Stimulated activated memory B cell treated with anti-CD40 and anti-IgM and Interleukin-4, amounts not matched to agents 10 μg/mL and 1 μg/mL and 100 μg/mL, for 72 hours (primary cell): ENCODE data around the gene WBP2.

Experiments used
- ATAC-seq: fragments of 150-1000 bp; cut with Tn5 transposase; 2 replicates; pipeline ENCODE4 v1.10.0; 2021
- H3K27ac Mint-ChIP-seq: one replicate; pipeline ENCODE4 v1.8.0; 2022; ENCODE audit warnings: mild to moderate bottlenecking, mixed read lengths
- H3K27me3 Mint-ChIP-seq: one replicate; pipeline ENCODE4 v1.8.0; 2022; ENCODE audit warnings: mixed read lengths
- H3K36me3 Mint-ChIP-seq: one replicate; pipeline ENCODE4 v1.8.0; 2022; ENCODE audit warnings: mixed read lengths
- H3K4me1 Mint-ChIP-seq: one replicate; pipeline ENCODE4 v1.8.0; 2022; ENCODE audit warnings: mixed read lengths
- H3K4me3 Mint-ChIP-seq: one replicate; pipeline ENCODE4 v1.8.0; 2022; ENCODE audit warnings: mild to moderate bottlenecking, moderate library complexity, mixed read lengths
- H3K9me3 Mint-ChIP-seq: one replicate; pipeline ENCODE4 v1.8.0; 2022; ENCODE audit warnings: mixed read lengths

Gene WBP2

GRCh38 chr17:75832652-75833400, 22.3 kb downstream of the WBP2 start:
- H3K4me3 Mint-ChIP-seq: no peak overlapping the region
- H3K4me1 Mint-ChIP-seq: peaks cover 20% of the 10 kb centered on the region
- H3K36me3 Mint-ChIP-seq: peaks cover 55% of the 10 kb centered on the region
- no peak for ATAC-seq
- H3K9me3 Mint-ChIP-seq: no peaks in the 10 kb centered on the region
- peak overlapping the region; percentile 57 for H3K27ac Mint-ChIP-seq
- H3K27me3 Mint-ChIP-seq: no peaks in the 10 kb centered on the region

- no peak overlapping the region for H3K4me3 Mint-ChIP-seq
- no peak for ATAC-seq
These were observed 22.9 kb downstream of the WBP2 start for GRCh38 chr17:75832164-75832651.

DNA sequence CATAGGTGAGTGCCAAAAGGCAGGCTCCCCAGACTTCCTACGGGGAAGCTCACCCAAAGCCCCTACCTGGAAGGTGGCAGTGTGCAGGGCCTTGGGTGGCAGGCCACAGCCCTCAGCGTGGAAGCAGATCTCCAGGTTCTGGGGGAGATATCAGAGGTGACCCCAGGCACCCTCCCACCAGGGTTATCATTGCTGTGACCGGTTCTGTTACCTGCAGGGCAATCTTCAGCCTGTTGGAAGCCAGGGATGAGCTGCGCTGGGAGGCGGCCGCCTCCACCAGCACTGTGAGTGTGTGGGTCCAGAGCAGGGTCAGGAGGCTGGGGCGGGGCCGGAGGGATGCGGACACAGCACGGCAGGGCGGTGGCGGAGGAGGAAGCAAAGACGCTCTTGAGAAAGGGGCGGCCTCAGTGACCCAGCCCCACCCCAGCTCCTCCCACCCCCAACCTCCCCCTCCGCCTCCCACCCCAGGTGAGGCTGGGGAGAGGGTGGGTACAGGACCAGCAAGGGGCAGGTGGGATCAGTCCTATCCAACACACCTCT, 24.0 kb downstream of the WBP2 start:
- Mint-ChIP-seq H3K27ac (no peak overlapping the region), H3K27me3 (no peaks in the 10 kb centered on the region), H3K9me3 (no peaks in the 10 kb centered on the region), H3K36me3 (peaks cover 48% of the 10 kb centered on the region), H3K4me1 (peaks cover 33% of the 10 kb centered on the region), H3K4me3 (no peak overlapping the region)
- no peak for ATAC-seq

More at GRCh38 chr17:75832164-75832651, 22.9 kb downstream of the WBP2 start:
- Mint-ChIP-seq H3K27me3 (no peaks in the 10 kb centered on the region), H3K27ac (peak overlapping the region; percentile 57), H3K9me3 (no peaks in the 10 kb centered on the region), H3K36me3 (peaks cover 50% of the 10 kb centered on the region), H3K4me1 (peaks cover 26% of the 10 kb centered on the region)

DNA sequence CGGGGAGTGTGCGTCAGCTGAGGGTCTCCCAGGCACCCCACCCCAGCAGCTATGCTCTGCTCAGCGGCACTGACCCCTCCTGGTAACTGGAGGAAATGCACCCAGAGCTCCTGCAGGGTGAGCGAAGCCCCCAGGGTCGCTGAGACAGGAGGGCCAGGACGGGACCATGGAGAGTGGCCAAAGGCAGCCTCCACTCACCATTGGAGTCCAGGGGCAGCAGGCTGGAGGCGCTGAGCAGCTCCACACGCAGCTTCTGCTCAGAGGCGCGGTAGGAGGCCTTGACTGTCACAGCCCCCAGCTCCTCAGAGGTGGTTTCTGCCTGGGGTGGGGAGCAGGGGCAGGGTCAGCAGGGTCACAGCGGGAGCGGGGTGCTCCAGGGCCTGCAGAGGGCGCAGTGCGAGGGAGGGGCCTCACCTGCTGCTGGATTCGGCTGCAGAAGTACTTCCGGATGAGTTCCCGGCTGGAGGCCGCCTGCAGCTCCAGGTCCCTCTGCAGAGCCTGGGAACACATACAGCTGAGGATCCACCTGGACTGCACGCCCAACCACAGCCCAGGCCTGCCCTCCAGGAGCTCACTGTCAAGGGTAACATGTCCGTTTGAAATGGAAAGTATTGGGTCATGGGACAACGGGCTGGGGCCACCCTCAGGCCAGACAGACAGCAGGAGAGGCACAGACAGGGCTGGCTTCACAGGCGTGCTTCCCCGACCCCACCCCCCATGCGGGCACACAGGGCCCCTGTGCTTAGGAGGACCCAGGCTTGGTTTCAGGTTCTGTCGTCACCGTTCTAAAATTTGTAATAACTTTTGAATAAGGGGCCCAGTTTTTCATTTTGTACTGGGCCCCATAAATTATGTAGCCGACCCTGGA, 24.7 kb downstream of the WBP2 start:
- Mint-ChIP-seq H3K9me3 (no peaks in the 10 kb centered on the region), H3K27me3 (no peaks in the 10 kb centered on the region), H3K4me1 (peaks cover 33% of the 10 kb centered on the region), H3K36me3 (peaks cover 50% of the 10 kb centered on the region), H3K27ac (no peak overlapping the region), H3K4me3 (no peak overlapping the region)
- no peak for ATAC-seq

DNA sequence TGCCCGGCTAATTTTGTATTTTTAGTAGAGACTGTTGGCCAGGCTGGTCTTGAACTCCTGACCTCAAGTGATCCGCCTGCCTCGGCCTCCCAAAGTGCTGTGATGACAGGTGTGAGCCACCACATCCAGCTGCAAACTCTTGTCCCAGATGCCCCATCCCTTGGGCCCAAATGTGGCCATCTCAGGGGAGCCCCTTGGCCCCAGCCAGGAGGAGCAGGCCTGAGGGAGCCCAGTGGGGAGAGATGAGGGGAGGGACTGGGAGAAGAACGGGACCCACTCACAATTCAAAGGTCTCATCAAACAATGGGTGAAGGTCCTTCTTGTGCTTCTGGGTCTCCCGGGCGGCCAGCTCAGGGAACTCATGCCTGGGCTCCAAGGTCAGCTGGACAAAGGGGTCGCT, 25.4 kb downstream of the WBP2 start:
- Mint-ChIP-seq H3K4me1 (peaks cover 33% of the 10 kb centered on the region), H3K27me3 (no peaks in the 10 kb centered on the region), H3K4me3 (no peak overlapping the region), H3K27ac (no peak overlapping the region), H3K9me3 (no peaks in the 10 kb centered on the region), H3K36me3 (peaks cover 51% of the 10 kb centered on the region)
- ATAC-seq: no peak

GRCh38 chr17:75828741-75829140, 26.4 kb downstream of the WBP2 start:
- Mint-ChIP-seq H3K9me3 (no peaks in the 10 kb centered on the region), H3K27ac (no peak overlapping the region), H3K27me3 (no peaks in the 10 kb centered on the region), H3K36me3 (peaks cover 41% of the 10 kb centered on the region), H3K4me1 (peaks cover 33% of the 10 kb centered on the region), H3K4me3 (no peak overlapping the region)
- ATAC-seq: no peak

- Mint-ChIP-seq H3K9me3 (no peaks in the 10 kb centered on the region), H3K4me1 (peaks cover 27% of the 10 kb centered on the region), H3K27me3 (no peaks in the 10 kb centered on the region), H3K36me3 (peaks cover 34% of the 10 kb centered on the region), H3K4me3 (peak overlapping the region; percentile 55), H3K27ac (peak overlapping the region; percentile 80)
- ATAC-seq: no peak
These were observed 27.1 kb downstream of the WBP2 start for GRCh38 chr17:75828076-75828400.

- peak overlapping the region; percentile 80 for H3K27ac Mint-ChIP-seq
- no peaks in the 10 kb centered on the region for H3K27me3 Mint-ChIP-seq
- peak; percentile 77 for ATAC-seq
- peaks cover 32% of the 10 kb centered on the region for H3K36me3 Mint-ChIP-seq
- no peaks in the 10 kb centered on the region for H3K9me3 Mint-ChIP-seq
- H3K4me3 Mint-ChIP-seq: peak overlapping the region; percentile 55
- peaks cover 25% of the 10 kb centered on the region for H3K4me1 Mint-ChIP-seq
These were observed 27.6 kb downstream of the WBP2 start for GRCh38 chr17:75827308-75828075.

DNA sequence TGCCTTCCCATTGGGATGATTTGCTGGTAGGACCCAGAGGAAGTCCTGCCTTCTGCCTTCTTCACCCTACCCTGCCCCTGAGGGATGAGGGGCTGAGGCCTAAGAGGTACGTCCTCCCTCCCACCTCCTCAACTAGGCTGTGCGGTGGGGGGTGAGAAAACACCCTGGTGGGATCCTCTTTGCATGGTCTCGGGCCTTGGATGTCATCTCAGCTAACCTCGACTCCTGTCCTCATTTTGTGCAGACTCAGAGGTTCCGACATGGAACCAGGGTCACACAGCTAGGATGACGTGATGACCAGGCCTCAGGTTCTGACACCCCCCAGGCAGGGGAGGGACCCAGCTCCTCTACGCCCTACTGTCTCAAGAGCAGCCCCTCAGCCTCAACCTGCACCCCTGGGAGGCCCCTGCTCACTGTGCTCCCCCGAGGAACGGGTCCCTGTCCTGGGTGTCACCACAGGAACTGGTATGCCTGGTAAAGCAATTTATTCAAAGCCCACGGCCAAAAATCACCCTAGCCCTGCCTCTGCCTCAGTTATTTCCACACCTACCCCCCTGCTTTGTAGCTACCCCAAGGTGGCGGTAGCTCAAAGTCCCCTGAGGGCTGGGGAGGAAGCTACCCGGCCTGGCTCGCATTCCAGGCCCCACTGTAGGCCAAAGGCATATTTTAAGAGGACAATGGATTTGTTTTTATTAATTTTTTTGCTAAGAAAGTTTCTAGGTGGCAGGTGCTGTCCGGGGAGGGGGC, 28.4 kb downstream of the WBP2 start:
- Mint-ChIP-seq H3K4me1 (peaks cover 27% of the 10 kb centered on the region), H3K27me3 (no peaks in the 10 kb centered on the region), H3K36me3 (peaks cover 26% of the 10 kb centered on the region), H3K4me3 (no peak overlapping the region), H3K9me3 (no peaks in the 10 kb centered on the region), H3K27ac (peak overlapping the region; percentile 80)
- no peak for ATAC-seq

DNA sequence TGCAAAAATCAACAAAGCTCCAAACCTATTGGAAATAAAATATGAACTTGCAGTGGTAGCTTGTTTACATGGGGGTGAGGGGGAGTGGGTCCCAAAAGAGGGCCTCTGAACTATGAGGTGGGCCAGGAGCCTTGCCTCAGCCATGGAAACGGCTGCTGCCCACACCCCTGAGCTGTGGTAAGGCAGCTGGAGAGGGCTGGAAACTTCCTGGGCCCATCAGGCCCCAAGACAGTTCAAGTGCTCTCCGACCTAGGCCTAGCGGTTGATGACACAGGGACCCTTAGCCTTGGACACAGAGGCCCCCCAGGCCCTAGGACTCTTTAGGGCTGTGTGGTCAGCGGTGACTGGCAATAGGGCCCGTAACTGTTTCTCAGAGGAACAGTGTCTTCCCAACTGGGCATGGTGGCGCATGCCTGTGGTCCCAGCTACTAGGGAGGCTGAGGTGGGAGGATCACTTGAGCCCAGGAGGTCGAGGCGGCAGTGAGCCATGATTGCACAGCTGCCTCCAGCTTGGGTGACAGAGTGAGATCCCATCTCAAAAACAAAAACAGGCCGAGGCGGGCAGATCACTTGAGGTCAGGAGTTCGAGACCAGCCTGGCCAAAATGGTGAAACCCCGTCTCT, 29.3 kb downstream of the WBP2 start:
- no peaks in the 10 kb centered on the region for H3K9me3 Mint-ChIP-seq
- H3K4me3 Mint-ChIP-seq: no peak overlapping the region
- peaks cover 31% of the 10 kb centered on the region for H3K36me3 Mint-ChIP-seq
- H3K4me1 Mint-ChIP-seq: peaks cover 35% of the 10 kb centered on the region
- H3K27me3 Mint-ChIP-seq: no peaks in the 10 kb centered on the region
- no peak for ATAC-seq
- H3K27ac Mint-ChIP-seq: no peak overlapping the region

DNA sequence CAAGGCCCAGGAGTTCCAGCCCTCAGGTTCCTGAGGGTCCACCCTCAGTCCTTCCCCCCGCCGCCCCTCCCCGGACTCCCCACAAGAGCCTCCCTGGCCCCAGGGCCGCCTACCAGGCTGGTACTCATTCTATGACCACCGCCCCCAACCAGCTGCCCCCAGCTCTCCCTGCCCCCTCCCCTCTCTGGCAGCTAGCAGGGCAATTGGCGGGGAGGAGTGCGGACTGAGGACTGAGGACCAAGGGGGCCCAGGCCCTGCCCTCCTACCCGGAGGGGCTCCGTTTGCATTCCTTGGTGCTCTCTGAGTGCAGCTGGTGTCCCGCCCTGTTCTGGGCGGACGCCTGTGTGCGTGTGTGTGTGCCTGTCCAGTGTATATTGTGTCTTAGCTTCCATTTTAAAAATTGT, 30.0 kb downstream of the WBP2 start:
- Mint-ChIP-seq H3K9me3 (no peaks in the 10 kb centered on the region), H3K4me3 (no peak overlapping the region), H3K27ac (no peak overlapping the region), H3K4me1 (peaks cover 37% of the 10 kb centered on the region), H3K36me3 (peaks cover 31% of the 10 kb centered on the region), H3K27me3 (no peaks in the 10 kb centered on the region)
- no peak for ATAC-seq

- no peaks in the 10 kb centered on the region for H3K27me3 Mint-ChIP-seq
- peaks cover 31% of the 10 kb centered on the region for H3K36me3 Mint-ChIP-seq
- H3K27ac Mint-ChIP-seq: no peak overlapping the region
- ATAC-seq: no peak
- no peaks in the 10 kb centered on the region for H3K9me3 Mint-ChIP-seq
- peaks cover 37% of the 10 kb centered on the region for H3K4me1 Mint-ChIP-seq
- H3K4me3 Mint-ChIP-seq: no peak overlapping the region
These were observed 30.5 kb downstream of the WBP2 start for GRCh38 chr17:75824666-75825065.

DNA sequence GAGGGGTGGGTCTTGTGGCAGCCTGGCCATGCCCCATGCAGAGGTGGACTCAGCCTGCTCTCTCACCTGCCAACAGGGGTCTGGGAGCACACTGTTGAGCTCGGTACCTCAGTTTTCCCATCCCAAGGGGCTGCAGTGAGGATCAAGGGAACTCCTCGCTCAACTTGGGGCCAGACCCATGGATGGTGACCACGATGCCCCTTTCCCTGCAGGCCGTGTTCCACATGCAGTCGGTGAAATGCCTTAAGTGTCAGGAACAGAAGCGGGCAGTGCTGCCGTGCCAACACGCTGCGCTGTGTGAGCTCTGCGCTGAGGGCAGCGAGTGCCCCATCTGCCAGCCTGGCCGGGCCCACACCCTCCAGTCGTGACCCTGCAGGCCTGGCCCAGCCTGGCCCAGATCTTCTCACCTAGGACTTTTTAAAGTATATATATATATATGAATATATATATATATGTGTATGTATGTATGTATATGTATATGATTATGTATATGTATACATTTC, 31.0 kb downstream of the WBP2 start:
- H3K4me3 Mint-ChIP-seq: no peak overlapping the region
- no peak overlapping the region for H3K27ac Mint-ChIP-seq
- H3K36me3 Mint-ChIP-seq: peaks cover 36% of the 10 kb centered on the region
- H3K27me3 Mint-ChIP-seq: no peaks in the 10 kb centered on the region
- H3K4me1 Mint-ChIP-seq: peaks cover 37% of the 10 kb centered on the region
- ATAC-seq: no peak
- H3K9me3 Mint-ChIP-seq: no peaks in the 10 kb centered on the region
